ENCODE measurements around the gene SLC66A1. TPM values are rescaled to one million over a fixed set of nuclear protein-coding genes. Genes with fewer than 3 reads are reported as not detected.

SLC66A1 gene
- total and polyA plus RNA-seq, 9 of the 15 experiments (the other 6 are each of a cell fraction or from before 2014, with no cell fraction given) = 1.2 to 40.8 (median 18.6) TPM

GRCh38 chr1:19311503-19311930 lies 609 bp upstream of the SLC66A1 start (continued):
- TF ChIP-seq ZNF324 (CRISPR knock-in tag; IDR thresholded peaks at IDR 0.05) (no peak), JUND (IDR thresholded peaks at IDR 0.05; ENCODE audit: borderline replicate concordance, low read depth, low read length) (no peak), JUND (tag; IDR thresholded peaks at IDR 0.05; ENCODE audit: borderline replicate concordance, low read depth, low read length) (no peak), ZNF740 (CRISPR knock-in tag; IDR thresholded peaks at IDR 0.05) (no peak), ZNF740 (tag; IDR thresholded peaks at IDR 0.05) (no peak), ERF (CRISPR knock-in tag; IDR thresholded peaks at IDR 0.05) (no peak), ILF3 (IDR thresholded peaks at IDR 0.05; ENCODE audit: borderline replicate concordance) (no peak), FIP1L1 (IDR thresholded peaks at IDR 0.05; ENCODE audit: low read depth, low read length, poor library complexity, severe bottlenecking) (no peak), RNF219 (CRISPR knock-in tag; IDR thresholded peaks at IDR 0.05) (no peak), ZNF165 (CRISPR knock-in tag; IDR thresholded peaks at IDR 0.05; ENCODE audit: borderline replicate concordance) (no peak), IRF9 (tag; IDR thresholded peaks at IDR 0.05) (no peak), MLLT1 (IDR thresholded peaks at IDR 0.05) (no peak), CBFA2T3 (IDR thresholded peaks at IDR 0.05) (no peak), HOMEZ (CRISPR knock-in tag; IDR thresholded peaks at IDR 0.05) (no peak), JUN (IDR thresholded peaks at IDR 0.05; ENCODE audit: borderline replicate concordance, low read depth, low read length) (no peak), JUN (CRISPR knock-in tag; IDR thresholded peaks at IDR 0.05; ENCODE audit: borderline replicate concordance) (no peak), HDAC6 (IDR thresholded peaks at IDR 0.05; ENCODE audit: low read depth, low read length) (no peak), PTTG1 (tag; IDR thresholded peaks at IDR 0.05; ENCODE audit: low read depth) (no peak), CXXC5 (CRISPR knock-in tag; IDR thresholded peaks at IDR 0.05) (no peak), CBFA2T2 (conservative IDR thresholded peaks at IDR 0.05) (no peak), MYC (IDR thresholded peaks at IDR 0.05; ENCODE audit: low read depth, low read length) (no peak), MYC (CRISPR knock-in tag; IDR thresholded peaks at IDR 0.05; ENCODE audit: borderline replicate concordance, low read depth) (0 out of 2 replicates have a peak, but pooled peaks have one; percentile 34)

All from K562 (cell line).